ENCODE results near the gene WNT7A. TPM values are rescaled to one million over a fixed set of nuclear protein-coding genes. Genes with fewer than 3 reads are reported as not detected.

The WNT7A gene
- total RNA-seq, 1 experiment from 2014 or later, result 0.12 TPM

DNA sequence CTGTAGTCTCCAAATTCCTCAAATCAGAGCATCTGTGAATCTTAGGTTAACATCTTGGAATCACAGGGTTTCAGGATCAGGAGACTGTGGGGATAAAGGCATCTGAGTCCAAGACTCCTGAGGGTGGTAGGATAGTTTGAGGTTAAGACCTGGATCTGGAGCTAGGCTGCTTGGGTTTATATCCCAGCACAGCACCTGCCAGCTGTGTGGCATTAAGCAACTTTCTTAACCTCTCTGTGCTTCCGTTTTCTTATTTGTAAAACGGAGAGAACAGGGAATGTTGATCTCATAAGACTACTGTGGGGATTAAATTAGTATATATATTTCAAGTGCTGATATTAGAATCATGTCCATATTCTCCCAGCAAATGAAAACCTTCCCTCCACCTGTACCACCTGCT, 33.6 kb downstream of the WNT7A start:
- DNase-seq (ENCODE audit: low read depth), result no peak

DNA sequence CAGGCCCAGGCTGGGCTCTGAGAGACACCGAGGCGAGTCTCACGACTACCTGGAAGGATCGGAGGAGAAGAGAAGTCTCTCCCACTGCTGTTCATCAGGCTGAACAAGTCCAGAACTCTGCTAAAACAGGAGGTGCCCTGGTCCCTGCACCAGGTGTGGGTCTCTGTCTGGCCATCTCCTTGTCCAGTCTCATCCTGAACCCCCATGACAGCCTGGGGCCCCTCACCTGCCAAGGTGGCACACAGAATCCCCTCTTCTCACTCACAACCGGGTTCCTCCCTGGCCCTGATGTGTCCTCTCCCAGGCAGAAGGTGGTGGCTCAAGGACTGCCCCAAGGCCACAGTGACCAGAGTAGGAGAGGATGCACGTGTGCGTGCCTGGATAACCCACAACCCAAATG, 34.1 kb downstream of the WNT7A start:
- DNase-seq (ENCODE audit: low read depth), result no peak

GRCh38 chr3:13844911-13845310, 35.0 kb downstream of the WNT7A start:
- DNase-seq (ENCODE audit: low read depth), result no peak

GRCh38 chr3:13844286-13844685, 35.6 kb downstream of the WNT7A start:
- no peak for DNase-seq (ENCODE audit: low read depth)

DNA sequence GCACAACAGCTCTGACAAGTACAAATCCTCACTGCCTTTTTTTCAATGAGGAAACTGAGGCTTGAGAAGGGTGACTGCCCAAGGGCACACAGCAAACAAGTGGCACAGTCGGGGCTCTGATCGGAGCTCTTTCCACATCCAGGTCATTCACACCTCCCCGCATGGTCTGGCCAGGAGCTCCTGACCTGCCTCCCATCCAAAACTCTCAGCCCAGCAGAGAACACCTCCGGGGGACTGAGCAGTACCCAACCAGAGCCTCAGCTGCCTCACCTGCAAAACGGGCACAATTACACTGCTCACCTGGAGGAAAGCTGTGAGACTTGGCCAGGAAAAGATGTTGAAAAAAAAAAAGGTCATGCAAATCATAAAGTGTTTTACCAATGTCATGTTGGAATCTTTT, 36.5 kb downstream of the WNT7A start:
- no peak for DNase-seq (ENCODE audit: low read depth)

GRCh38 chr3:13842226-13842625, 37.6 kb downstream of the WNT7A start:
- no peak for DNase-seq (ENCODE audit: low read depth)

DNA sequence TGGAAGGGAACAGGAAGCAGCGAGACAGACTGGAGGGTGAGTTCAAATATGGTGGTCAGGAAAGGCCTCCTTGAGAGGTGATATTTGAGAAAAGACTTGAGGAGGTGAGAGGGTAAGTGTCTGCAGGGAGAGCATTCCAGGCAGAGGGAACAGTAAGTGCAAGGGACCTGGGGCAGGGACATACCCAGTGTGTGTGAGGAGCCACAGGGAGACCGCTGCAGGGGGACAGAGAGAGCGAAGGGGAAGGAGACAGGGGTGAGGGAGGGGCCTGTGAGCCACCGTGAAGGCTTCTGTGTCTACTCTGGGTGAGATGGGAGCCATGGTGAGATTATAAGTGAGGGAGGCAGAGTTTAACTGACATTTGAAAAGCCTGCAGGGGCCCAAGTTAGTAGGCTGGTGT, 38.0 kb downstream of the WNT7A start:
- DNase-seq (ENCODE audit: low read depth), result no peak

DNA sequence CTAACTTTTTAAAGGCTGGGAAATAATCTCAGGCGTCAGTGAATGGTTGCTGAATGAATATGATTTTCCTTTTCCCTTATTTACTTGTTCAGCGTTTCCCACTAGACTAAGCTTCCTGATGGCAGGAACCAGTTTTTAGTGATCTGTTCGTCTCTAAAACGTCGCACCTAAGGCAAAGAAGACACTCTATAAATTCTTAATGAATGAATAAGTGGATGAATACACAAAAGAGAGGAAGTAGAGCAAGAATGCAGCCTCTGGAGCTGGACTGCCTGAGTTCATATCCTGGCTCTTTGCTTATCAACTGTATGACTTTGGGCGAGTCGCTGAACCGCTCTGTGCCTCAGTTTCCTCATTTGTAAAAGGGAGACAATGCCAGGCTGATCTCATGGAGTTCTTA, 38.7 kb downstream of the WNT7A start:
- DNase-seq (ENCODE audit: low read depth), result no peak

DNA sequence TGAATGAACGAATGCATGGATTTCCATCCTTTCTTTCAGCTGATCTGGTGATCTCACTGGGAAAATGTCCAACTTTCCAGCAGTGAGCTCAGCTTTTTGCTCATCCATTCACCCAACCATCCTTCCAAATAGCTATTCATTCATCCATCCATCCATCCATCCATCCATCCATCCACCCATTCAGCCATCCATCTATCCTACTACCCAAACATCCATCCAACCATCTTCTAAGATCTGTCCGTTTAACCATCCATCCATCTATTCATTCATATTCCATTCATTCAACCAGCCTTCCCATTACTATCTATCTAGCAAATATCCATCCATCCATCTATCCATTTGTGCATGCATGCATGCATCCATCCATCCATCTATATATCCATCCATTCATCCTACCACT, 39.4 kb downstream of the WNT7A start:
- DNase-seq (ENCODE audit: low read depth), result no peak

DNA sequence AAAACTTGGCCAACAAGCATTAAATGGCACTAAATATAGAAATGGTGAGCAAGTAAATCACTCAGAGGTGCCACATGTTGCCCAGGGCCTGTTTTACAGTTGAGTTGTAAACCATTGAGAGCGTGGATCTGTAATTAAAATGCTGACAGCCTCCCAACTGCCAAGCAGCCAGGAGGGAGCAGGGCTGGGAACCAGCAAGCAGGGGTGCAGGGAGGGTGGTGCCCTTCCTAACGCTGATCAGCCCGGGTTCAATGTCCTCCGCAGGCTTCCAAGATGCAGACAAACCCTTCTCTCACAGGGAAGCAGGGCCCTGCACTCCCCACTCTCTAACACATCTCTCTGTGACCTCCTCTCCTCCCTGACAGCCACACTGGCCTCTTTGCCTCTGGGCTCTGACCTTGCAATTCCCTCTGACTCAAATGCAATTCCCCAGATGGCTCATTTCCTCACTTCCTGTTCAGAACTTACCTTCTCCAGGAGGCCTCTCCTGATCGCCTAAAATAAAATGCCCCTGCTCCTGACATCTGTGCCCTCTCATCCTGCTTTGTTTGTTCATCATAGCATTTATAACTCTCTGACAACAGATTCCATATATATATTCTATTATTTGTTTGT, 40.0 kb downstream of the WNT7A start:
- no peak for DNase-seq (ENCODE audit: low read depth)

DNA sequence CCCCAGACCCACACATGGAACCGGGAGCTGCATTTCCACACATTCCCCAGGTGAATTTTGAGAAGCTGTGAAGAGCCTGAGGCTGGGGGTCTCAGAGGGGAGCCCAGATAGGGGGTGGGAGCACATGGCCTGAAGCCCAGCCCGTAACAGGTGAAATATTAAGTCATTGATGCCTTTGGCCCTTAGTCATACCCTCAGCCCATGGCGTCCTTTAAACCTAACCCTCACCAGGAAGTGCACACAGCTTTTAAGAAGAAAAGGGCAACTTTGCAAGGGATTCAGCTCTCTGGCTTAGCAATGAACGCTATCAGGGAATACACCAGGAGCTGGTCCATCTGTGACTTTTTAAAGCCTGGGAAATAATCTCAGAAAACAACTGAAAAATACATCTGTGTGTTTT, 40.6 kb downstream of the WNT7A start:
- DNase-seq (ENCODE audit: low read depth), result no peak

GRCh38 chr3:13838421-13838820, 41.5 kb downstream of the WNT7A start:
- DNase-seq (ENCODE audit: low read depth), result no peak

GRCh38 chr3:13837751-13838150, 42.1 kb downstream of the WNT7A start:
- DNase-seq (ENCODE audit: low read depth), result no peak

- no peak for DNase-seq (ENCODE audit: low read depth)
These were observed 42.9 kb downstream of the WNT7A start for GRCh38 chr3:13836658-13837587.

DNA sequence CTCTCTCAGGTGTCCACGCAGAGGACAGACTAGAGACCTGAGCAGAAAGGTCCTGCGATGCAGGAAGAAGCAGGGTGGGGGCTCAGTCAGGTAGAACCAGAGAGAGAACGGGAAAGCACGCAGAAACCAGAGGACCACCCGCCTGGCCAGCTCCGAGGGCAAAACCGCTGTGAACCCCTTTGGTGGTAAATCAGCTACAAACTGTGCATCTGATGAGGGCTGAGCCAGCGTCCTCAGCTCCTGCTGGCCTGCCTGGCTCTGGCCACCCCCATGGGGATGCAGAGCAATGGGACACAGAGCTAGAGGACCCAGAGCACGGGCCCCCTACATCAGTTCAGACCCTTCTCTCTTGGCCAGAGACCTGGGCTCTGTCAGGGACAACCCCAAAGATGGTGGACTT, 44.6 kb downstream of the WNT7A start:
- DNase-seq (ENCODE audit: low read depth), result no peak

DNA sequence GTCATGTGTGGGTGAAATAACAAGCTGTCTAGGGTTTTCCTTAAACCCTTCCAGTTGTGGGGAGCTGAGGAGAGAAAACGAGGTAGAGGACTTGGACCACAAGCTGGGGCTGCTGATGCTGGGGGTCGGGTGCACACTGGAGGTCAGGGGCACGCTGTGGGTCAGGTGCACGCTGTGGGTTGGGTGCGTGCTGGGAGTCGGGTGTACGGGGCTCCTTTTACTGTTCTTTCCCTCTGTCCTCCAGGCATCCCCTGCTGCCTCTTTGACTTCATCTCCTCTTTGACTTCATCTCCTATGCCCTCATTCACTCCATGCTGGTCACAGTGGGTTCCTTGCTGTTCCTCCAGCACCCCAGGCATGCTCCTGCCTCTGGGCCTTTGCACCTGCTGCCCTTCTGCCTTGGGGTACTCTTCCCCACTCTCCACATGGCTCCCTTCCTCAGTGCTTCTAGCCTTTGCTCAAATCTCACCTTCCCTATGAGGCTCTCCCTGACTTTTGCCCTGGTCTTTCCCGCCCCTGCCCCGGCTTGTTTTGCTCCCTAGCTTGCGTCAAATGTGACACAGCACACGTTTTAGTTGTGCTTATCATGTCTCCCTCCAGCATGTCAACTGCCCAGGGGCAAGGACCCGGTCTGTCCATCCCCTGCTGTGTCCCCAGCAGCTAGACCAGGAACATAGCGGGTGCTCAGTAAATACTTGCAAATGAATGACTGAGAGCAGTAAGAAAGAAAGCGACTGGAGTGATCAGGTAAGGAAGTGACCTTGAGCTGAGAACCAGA, 45.4 kb downstream of the WNT7A start:
- DNase-seq (ENCODE audit: low read depth), result no peak

DNA sequence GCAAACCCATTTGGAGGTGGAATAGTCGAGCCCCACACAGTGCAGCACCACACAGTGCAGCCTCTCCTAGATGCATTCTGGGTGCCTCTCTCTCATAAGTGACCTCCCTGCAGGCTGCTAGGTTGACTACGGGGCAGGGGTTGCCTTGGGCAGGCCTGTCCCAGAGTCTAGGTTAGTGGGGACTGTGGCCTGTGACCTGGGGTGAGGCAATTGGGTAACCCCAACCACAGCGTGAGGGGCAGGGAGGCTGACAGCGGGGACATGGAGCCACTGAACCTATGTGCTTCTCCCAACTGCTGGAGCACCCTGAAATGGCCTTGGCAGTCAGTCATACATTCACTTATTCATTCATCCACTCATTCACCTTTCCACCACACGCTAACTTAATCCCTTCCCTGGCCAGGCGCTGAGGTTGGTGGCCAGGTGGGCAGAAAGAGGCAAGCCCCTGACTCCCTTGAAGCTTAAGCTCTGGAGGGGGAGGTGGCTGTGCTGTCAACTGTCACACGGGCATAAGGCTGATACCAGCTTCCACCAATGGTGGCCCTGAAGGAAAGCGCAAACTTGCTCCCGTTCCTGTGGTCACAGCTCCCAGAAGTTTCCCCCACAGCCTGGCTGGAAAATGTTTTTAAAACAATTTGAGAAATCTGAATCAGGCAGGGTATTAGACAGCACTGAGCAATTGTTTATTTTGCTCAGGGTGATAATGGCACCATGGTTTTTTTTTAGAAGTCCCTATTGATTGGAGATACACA, 46.2 kb downstream of the WNT7A start:
- no peak for DNase-seq (ENCODE audit: low read depth)

- no peak for DNase-seq (ENCODE audit: low read depth)
These were observed 47.7 kb downstream of the WNT7A start for GRCh38 chr3:13832130-13832529.

GRCh38 chr3:13831386-13831996, 48.4 kb downstream of the WNT7A start:
- no peak for DNase-seq (ENCODE audit: low read depth)

DNA sequence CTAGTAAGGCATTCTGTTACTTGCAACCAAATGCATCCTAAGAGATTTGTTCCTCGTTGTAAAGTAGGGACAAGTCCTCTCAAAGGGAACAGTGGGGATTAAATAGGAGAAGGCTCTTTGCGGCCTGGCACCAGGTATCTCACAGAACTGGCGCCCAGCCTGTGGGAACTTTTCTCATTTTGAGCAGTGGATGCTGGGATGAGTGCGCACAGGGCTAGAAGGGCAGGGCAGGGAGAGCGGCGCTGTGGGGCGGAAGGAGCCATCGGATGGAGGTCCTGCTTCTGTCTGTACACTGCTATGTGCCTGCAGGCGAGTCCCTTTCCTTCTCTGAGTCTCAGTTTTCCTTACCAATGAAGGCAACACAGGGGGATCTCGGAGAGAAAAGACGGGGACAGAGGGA, 50.6 kb downstream of the WNT7A start:
- DNase-seq (ENCODE audit: low read depth), result no peak

DNA sequence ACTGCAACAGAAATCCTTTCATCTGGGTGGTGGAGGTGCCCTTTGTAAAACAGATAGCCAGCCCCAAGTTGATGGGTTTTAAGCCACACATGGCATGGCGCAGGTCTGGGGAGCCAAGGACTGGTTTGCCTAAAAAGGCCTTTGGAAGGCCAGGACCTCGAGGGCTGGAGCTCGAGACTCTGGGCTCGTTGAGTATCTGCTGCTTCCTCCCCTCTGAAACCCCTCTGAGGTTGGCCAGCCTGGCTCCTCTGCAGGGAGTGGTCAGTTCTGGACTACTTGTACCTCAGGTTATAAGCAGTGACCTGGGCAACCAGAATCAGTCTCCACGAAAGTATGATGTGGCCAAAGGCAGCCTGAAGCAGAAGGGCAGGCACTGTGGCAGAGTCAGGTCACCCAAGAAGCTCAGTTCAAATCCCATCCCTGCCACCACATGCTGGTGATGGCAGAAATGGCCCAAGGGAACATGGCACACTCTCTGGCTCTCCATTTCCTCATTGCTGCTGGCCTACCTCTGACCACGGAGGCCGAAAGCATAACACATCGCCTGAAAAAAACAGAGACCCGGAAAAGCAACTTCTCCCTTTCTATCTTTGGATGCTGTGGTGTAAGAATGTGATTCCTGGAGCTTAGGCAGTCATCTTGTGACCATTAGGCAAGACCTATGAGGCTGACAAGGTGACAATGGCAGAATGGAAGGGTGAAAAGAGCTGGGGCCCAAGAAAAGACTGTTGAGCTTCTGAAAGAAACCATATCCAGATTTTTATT, 51.2 kb downstream of the WNT7A start:
- DNase-seq (ENCODE audit: low read depth), result no peak

All from RPMI7951 (cell line).